Measurements from ENCODE around the gene FCN2. TPM values are rescaled to one million over a fixed set of nuclear protein-coding genes. Genes with fewer than 3 reads are reported as not detected.

The FCN2 gene
- total and polyA plus RNA-seq, 2 of the 4 experiments (the other 2 are of a cell fraction) = not detected

- H3K27ac ChIP-seq (ENCODE audit: insufficient read depth, low read length) = no peak overlapping the region
- peaks cover 3% of the 10 kb centered on the region; the same call in 1 of the 2 replicates for H3K9me3 ChIP-seq (ENCODE audit: control insufficient read depth, insufficient read depth, low read length)
- H2AFZ ChIP-seq (replicated peaks; ENCODE audit: low read length, poor library complexity) = no peak overlapping the region
- TF ChIP-seq USF2 (IDR thresholded peaks at IDR 0.05; ENCODE audit: low read depth, low read length) = no peak
- TF ChIP-seq MAZ (IDR thresholded peaks at IDR 0.05; ENCODE audit: borderline replicate concordance, low read depth, low read length) = no peak
- no peak for TF ChIP-seq FOS (IDR thresholded peaks at IDR 0.05; ENCODE audit: low read depth, low read length)
- TF ChIP-seq RFX5 (IDR thresholded peaks at IDR 0.05; ENCODE audit: low read depth, low read length) = no peak
- TF ChIP-seq CHD1 (IDR thresholded peaks at IDR 0.05; ENCODE audit: low read depth, low read length) = no peak
- TF ChIP-seq RCOR1 (IDR thresholded peaks at IDR 0.05; ENCODE audit: insufficient replicate concordance, low read length) = no peak
- TF ChIP-seq NFE2L2 (IDR thresholded peaks at IDR 0.05; ENCODE audit: low read depth, low read length) = no peak
- no peak for TF ChIP-seq MXI1 (IDR thresholded peaks at IDR 0.05; ENCODE audit: borderline replicate concordance, low read depth, low read length)
- H2BK5ac ChIP-seq (ENCODE audit: low read depth, low read length, poor library complexity, severe bottlenecking) = no peak overlapping the region
- no peak overlapping the region for H3K4me2 ChIP-seq (ENCODE audit: low read depth, low read length)
- H4K5ac ChIP-seq (ENCODE audit: low read depth, low read length) = no peak overlapping the region
- H2BK120ac ChIP-seq (ENCODE audit: low read depth, low read length) = no peak overlapping the region
- ChIA-PET CTCF (no interaction called here), POLR2A (ENCODE audit: unreplicated experiment) (no interaction called here)
- no peak overlapping the region for H3K4ac ChIP-seq (ENCODE audit: low read depth, low read length)
- in situ Hi-C loops (cut with MboI; ENCODE audit: low sequenced_read_pairs) (no loop called here), intact Hi-C loops (cut with micrococcal nuclease) (no loop called here), dilution Hi-C loops (cut with HindIII; ENCODE audit: low sequenced_read_pairs, unreplicated experiment) (no loop called here)
- H3K27me3 ChIP-seq (ENCODE audit: control insufficient read depth, insufficient read depth, low read length) = peaks cover 29% of the 10 kb centered on the region
- H3K9ac ChIP-seq (ENCODE audit: low read depth, low read length) = no peak overlapping the region
- peaks cover 10% of the 10 kb centered on the region for H3K4me1 ChIP-seq (ENCODE audit: control insufficient read depth, insufficient read depth, low read length)
- BruUV-seq (replicated peaks) = no TSS peak
- no peak for DNase-seq
- no peaks in the 10 kb centered on the region for H3K79me1 ChIP-seq (ENCODE audit: low read depth in 1 of 2, low read length in 2 of 2)
- no peaks in the 10 kb centered on the region for H3K36me3 ChIP-seq (ENCODE audit: control insufficient read depth, insufficient read depth, low read length)
- no peak overlapping the region for H2BK15ac ChIP-seq (ENCODE audit: low read depth, low read length)
- WGBS, 2 experiments (ENCODE audit: extremely low coverage in 2 of 2, insufficient read length in 1 of 2) = no CpG with 5 or more reads among the region's 5 CpGs
- no peak overlapping the region for H3K56ac ChIP-seq (ENCODE audit: extremely low read depth, insufficient read depth, low read length)
- H4K20me1 ChIP-seq (ENCODE audit: insufficient read depth, low read length) = no peaks in the 10 kb centered on the region
- H3K9me1 ChIP-seq (ENCODE audit: insufficient read depth, low read length) = no peaks in the 10 kb centered on the region
- no peak for ATAC-seq (ENCODE audit: low read depth)
- no peak overlapping the region for H2AK5ac ChIP-seq (ENCODE audit: low read depth, low read length)
- H3K23ac ChIP-seq (ENCODE audit: low read depth, low read length) = no peak overlapping the region
- no peak overlapping the region for H2BK20ac ChIP-seq (ENCODE audit: low read depth, low read length)
- H4K8ac ChIP-seq (ENCODE audit: low read depth in 2 of 2, low read length in 2 of 2) = no peak overlapping the region
- no peak overlapping the region for H3K4me3 ChIP-seq (ENCODE audit: insufficient read depth, low read depth, low read length)
- no peak overlapping the region for H3K18ac ChIP-seq (ENCODE audit: low read depth, low read length)
- no peak overlapping the region for H4K91ac ChIP-seq (ENCODE audit: insufficient read depth, low read depth, low read length)
- no peak overlapping the region for H2AK9ac ChIP-seq (replicated peaks; ENCODE audit: low read depth, low read length, poor library complexity)
- H3K14ac ChIP-seq (replicated peaks; ENCODE audit: low read depth, low read length) = no peak overlapping the region
Measured at GRCh38 chr9:134891713-134892112, 11.1 kb downstream of the FCN2 start.

All from IMR-90 (cell line).